ENCODE data around the gene CCN5.

Gene CCN5

DNA sequence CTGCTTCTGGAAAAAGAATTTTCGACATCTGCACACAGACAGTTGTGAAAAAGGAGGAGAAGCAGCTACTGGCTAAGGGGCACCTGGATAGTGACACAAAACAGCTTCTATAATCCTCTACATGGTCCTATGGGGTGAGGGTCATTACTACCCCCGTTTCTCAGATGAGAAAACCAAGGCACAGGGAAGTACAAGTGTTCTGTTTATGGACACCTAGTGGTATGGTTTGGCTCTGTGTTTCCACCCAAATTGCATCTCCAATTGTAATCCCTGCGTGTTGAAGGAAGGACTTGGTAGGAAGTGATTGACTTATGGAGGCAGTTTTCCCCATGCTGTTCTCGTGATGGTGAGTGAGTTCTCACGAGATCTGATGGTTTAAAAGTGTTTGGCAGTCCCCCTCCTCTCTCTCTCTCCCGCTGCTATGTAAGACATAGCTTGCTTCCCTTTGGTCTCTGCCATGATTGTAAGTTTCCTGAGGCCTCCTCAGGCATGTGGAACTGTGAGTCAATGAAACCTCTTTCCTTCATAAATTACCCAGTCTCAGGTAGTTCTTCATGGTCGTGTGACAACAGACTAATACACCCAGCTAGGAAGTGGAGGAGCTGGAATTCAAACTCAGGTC lies 28.0 kb downstream of the CCN5 start:
- no peaks in the 10 kb centered on the region for H3K9me3 ChIP-seq (ENCODE audit: control insufficient read depth in 1 of 2, low read length in 2 of 2)
- peaks cover 23% of the 10 kb centered on the region for H3K27me3 ChIP-seq (ENCODE audit: low read depth, low read length)
- peaks cover 0 to 4% of the 10 kb centered on the region in 2 donors for H3K4me1 ChIP-seq (ENCODE audit: control insufficient read depth in 1 of 2, insufficient read depth in 2 of 2, low read length in 2 of 2)
- H3K36me3 ChIP-seq (ENCODE audit: control insufficient read depth in 1 of 2, insufficient read depth in 2 of 2, low read length in 2 of 2): no peaks in the 10 kb centered on the region
- no peak overlapping the region for H3K27ac ChIP-seq (ENCODE audit: low read length)
- H3K4me3 ChIP-seq (ENCODE audit: low read depth in 1 of 2, low read length in 2 of 2): no peak overlapping the region

DNA sequence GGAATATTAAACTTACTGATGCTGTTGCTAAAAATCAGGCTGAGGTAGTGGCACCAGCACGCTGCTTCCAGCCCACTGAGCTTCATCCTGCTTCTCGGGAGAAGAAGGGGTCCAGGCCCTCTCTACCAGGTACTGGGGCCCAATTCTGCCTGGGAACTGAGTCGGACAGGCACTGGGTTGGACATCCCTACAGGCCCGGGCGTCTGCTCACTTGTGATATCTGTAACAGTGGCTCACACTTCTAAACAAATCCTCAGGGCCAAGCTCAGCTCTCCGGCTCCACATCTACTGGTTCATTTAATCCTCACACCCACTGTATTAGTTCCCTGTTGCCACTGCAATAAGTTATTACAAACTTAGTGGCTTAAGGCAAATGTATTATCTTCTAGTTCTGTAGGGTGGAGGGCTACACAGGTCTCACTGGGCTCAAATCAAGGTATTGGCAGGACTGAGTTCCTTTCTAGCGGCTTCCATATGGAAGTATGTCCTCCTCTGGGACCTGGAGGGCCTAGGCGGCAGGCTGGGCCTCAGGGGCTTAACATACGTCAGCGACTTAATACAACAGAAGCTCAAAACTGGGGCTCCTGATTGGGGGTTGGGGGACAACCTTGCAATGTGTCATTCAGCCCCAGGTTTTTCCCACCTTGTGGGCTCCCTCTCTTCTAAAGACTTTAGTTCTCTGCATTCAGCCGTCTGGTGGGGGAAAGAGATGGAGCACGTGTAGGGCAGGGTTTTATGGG lies 28.9 kb downstream of the CCN5 start:
- peaks cover 0 to 4% of the 10 kb centered on the region in 2 donors for H3K4me1 ChIP-seq (ENCODE audit: control insufficient read depth in 1 of 2, insufficient read depth in 2 of 2, low read length in 2 of 2)
- no peaks in the 10 kb centered on the region for H3K9me3 ChIP-seq (ENCODE audit: control insufficient read depth in 1 of 2, low read length in 2 of 2)
- peaks cover 23% of the 10 kb centered on the region for H3K27me3 ChIP-seq (ENCODE audit: low read depth, low read length)
- H3K36me3 ChIP-seq (ENCODE audit: control insufficient read depth in 1 of 2, insufficient read depth in 2 of 2, low read length in 2 of 2): no peaks in the 10 kb centered on the region
- H3K27ac ChIP-seq (ENCODE audit: low read length): no peak overlapping the region
- no peak overlapping the region for H3K4me3 ChIP-seq (ENCODE audit: low read depth in 1 of 2, low read length in 2 of 2)

- no peak overlapping the region for H3K27ac ChIP-seq (ENCODE audit: low read length)
- no peaks in the 10 kb centered on the region for H3K36me3 ChIP-seq (ENCODE audit: control insufficient read depth in 1 of 2, insufficient read depth in 2 of 2, low read length in 2 of 2)
- peaks cover 0 to 4% of the 10 kb centered on the region in 2 donors for H3K4me1 ChIP-seq (ENCODE audit: control insufficient read depth in 1 of 2, insufficient read depth in 2 of 2, low read length in 2 of 2)
- H3K9me3 ChIP-seq (ENCODE audit: control insufficient read depth in 1 of 2, low read length in 2 of 2): no peaks in the 10 kb centered on the region
- peak overlapping the region in 1 of 2 donors; percentile 65 for H3K4me3 ChIP-seq (ENCODE audit: low read depth in 1 of 2, low read length in 2 of 2)
- H3K27me3 ChIP-seq (ENCODE audit: low read depth, low read length): peaks cover 23% of the 10 kb centered on the region
Measured at GRCh38 chr20:44745122-44745597, 30.0 kb downstream of the CCN5 start.

- Histone ChIP-seq H3K4me1 (ENCODE audit: control insufficient read depth in 1 of 2, insufficient read depth in 2 of 2, low read length in 2 of 2) (peaks cover 0 to 4% of the 10 kb centered on the region in 2 donors), H3K4me3 (ENCODE audit: low read depth in 1 of 2, low read length in 2 of 2) (peak within 1 kb of the TSS; percentile 17 to 65), H3K36me3 (ENCODE audit: control insufficient read depth in 1 of 2, insufficient read depth in 2 of 2, low read length in 2 of 2) (no peaks in the 10 kb centered on the region), H3K9me3 (ENCODE audit: control insufficient read depth in 1 of 2, low read length in 2 of 2) (no peaks in the 10 kb centered on the region), H3K27me3 (ENCODE audit: low read depth, low read length) (peaks cover 24% of the 10 kb centered on the region), H3K27ac (ENCODE audit: low read length) (no peak within 1 kb of the TSS)
Measured at GRCh38 chr20:44745598-44746366, 30.6 kb downstream of the CCN5 start, which contains the start of gene KCNK15. Gene KCNK15, plus strand, starts transcription at chr20:44745865. Its CDS starts 46 bp downstream, at chr20:44745911.

- Histone ChIP-seq H3K4me3 (ENCODE audit: low read depth in 1 of 2, low read length in 2 of 2) (peak overlapping the region; percentile 17 to 65), H3K36me3 (ENCODE audit: control insufficient read depth in 1 of 2, insufficient read depth in 2 of 2, low read length in 2 of 2) (no peaks in the 10 kb centered on the region), H3K9me3 (ENCODE audit: control insufficient read depth in 1 of 2, low read length in 2 of 2) (no peaks in the 10 kb centered on the region), H3K27me3 (ENCODE audit: low read depth, low read length) (peaks cover 29% of the 10 kb centered on the region), H3K4me1 (ENCODE audit: control insufficient read depth in 1 of 2, insufficient read depth in 2 of 2, low read length in 2 of 2) (peaks cover 0 to 4% of the 10 kb centered on the region in 2 donors), H3K27ac (ENCODE audit: low read length) (no peak overlapping the region)
Measured at GRCh38 chr20:44746367-44747165, 31.4 kb downstream of the CCN5 start.

GRCh38 chr20:44747166-44748004 lies 32.2 kb downstream of the CCN5 start:
- Histone ChIP-seq H3K27me3 (ENCODE audit: low read depth, low read length) (peaks cover 29% of the 10 kb centered on the region), H3K4me3 (ENCODE audit: low read depth in 1 of 2, low read length in 2 of 2) (no peak overlapping the region), H3K9me3 (ENCODE audit: control insufficient read depth in 1 of 2, low read length in 2 of 2) (no peaks in the 10 kb centered on the region), H3K36me3 (ENCODE audit: control insufficient read depth in 1 of 2, insufficient read depth in 2 of 2, low read length in 2 of 2) (no peaks in the 10 kb centered on the region), H3K27ac (ENCODE audit: low read length) (no peak overlapping the region), H3K4me1 (ENCODE audit: control insufficient read depth in 1 of 2, insufficient read depth in 2 of 2, low read length in 2 of 2) (peaks cover 0 to 4% of the 10 kb centered on the region in 2 donors)

- no peak overlapping the region for H3K4me3 ChIP-seq (ENCODE audit: low read depth in 1 of 2, low read length in 2 of 2)
- no peak overlapping the region for H3K27ac ChIP-seq (ENCODE audit: low read length)
- no peaks in the 10 kb centered on the region for H3K9me3 ChIP-seq (ENCODE audit: control insufficient read depth in 1 of 2, low read length in 2 of 2)
- no peaks in the 10 kb centered on the region for H3K36me3 ChIP-seq (ENCODE audit: control insufficient read depth in 1 of 2, insufficient read depth in 2 of 2, low read length in 2 of 2)
- peaks cover 26% of the 10 kb centered on the region for H3K27me3 ChIP-seq (ENCODE audit: low read depth, low read length)
- peaks cover 0 to 4% of the 10 kb centered on the region in 2 donors for H3K4me1 ChIP-seq (ENCODE audit: control insufficient read depth in 1 of 2, insufficient read depth in 2 of 2, low read length in 2 of 2)
Measured at GRCh38 chr20:44748005-44748370, 32.8 kb downstream of the CCN5 start.

DNA sequence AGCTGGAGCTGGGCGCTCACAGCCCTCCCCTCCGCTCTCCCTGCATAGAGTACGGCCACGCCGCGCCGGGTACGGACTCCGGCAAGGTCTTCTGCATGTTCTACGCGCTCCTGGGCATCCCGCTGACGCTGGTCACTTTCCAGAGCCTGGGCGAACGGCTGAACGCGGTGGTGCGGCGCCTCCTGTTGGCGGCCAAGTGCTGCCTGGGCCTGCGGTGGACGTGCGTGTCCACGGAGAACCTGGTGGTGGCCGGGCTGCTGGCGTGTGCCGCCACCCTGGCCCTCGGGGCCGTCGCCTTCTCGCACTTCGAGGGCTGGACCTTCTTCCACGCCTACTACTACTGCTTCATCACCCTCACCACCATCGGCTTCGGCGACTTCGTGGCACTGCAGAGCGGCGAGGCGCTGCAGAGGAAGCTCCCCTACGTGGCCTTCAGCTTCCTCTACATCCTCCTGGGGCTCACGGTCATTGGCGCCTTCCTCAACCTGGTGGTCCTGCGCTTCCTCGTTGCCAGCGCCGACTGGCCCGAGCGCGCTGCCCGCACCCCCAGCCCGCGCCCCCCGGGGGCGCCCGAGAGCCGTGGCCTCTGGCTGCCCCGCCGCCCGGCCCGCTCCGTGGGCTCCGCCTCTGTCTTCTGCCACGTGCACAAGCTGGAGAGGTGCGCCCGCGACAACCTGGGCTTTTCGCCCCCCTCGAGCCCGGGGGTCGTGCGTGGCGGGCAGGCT lies 35.1 kb downstream of the CCN5 start:
- Histone ChIP-seq H3K4me1 (ENCODE audit: control insufficient read depth in 1 of 2, insufficient read depth in 2 of 2, low read length in 2 of 2) (peaks cover 0 to 4% of the 10 kb centered on the region in 2 donors), H3K9me3 (ENCODE audit: control insufficient read depth in 1 of 2, low read length in 2 of 2) (no peaks in the 10 kb centered on the region), H3K36me3 (ENCODE audit: control insufficient read depth in 1 of 2, insufficient read depth in 2 of 2, low read length in 2 of 2) (no peaks in the 10 kb centered on the region), H3K27me3 (ENCODE audit: low read depth, low read length) (peaks cover 22% of the 10 kb centered on the region), H3K4me3 (ENCODE audit: low read depth in 1 of 2, low read length in 2 of 2) (no peak overlapping the region), H3K27ac (ENCODE audit: low read length) (no peak overlapping the region)

GRCh38 chr20:44752099-44752931 lies 37.1 kb downstream of the CCN5 start:
- Histone ChIP-seq H3K36me3 (ENCODE audit: control insufficient read depth in 1 of 2, insufficient read depth in 2 of 2, low read length in 2 of 2) (no peaks in the 10 kb centered on the region), H3K27ac (ENCODE audit: low read length) (no peak overlapping the region), H3K4me1 (ENCODE audit: control insufficient read depth in 1 of 2, insufficient read depth in 2 of 2, low read length in 2 of 2) (peaks cover 0 to under 1% of the 10 kb centered on the region in 2 donors), H3K4me3 (ENCODE audit: low read depth in 1 of 2, low read length in 2 of 2) (no peak overlapping the region), H3K9me3 (ENCODE audit: control insufficient read depth in 1 of 2, low read length in 2 of 2) (no peaks in the 10 kb centered on the region), H3K27me3 (ENCODE audit: low read depth, low read length) (peaks cover 10% of the 10 kb centered on the region)

All from muscle layer of duodenum (tissue), 2 donors.